Cardiac muscle cell (in vitro differentiated cells and primary cell): Measurements from ENCODE around the gene SMIM41. TPM values are rescaled to one million over a fixed set of nuclear protein-coding genes. Genes with fewer than 3 reads are reported as not detected.

Source experiments
- DNase-seq, 2 donors: peaks; one replicate each; pipeline versions ENCODE4 v3.0.0 to v3.0.0-alpha.2; 2010 to 2017; ENCODE audit warnings: low read depth in 1 of 2, low spot score in 1 of 2
- H3K27ac ChIP-seq: fragments of 200-600 bp; sonication (generic); 2 replicates; pipeline ENCODE4 v1.5.1; 2016
- H3K27me3 ChIP-seq: fragments of 200-600 bp; sonication (generic); 2 replicates; pipeline ENCODE4 v1.6.0; 2016; ENCODE audit warnings: control low read depth
- H3K36me3 ChIP-seq: fragments of 200-600 bp; sonication (generic); 2 replicates; pipeline ENCODE4 v1.5.1; 2016; ENCODE audit warnings: control low read depth
- H3K4me1 ChIP-seq: fragments of 200-600 bp; sonication (generic); 2 replicates; pipeline ENCODE4 v1.8.1; 2017; ENCODE audit warnings: low read depth, mild to moderate bottlenecking, mixed run types
- H3K4me3 ChIP-seq: fragments of 200-600 bp; sonication (generic); 2 replicates; pipeline ENCODE4 v1.5.1; 2016; ENCODE audit warnings: mild to moderate bottlenecking
- H3K9me3 ChIP-seq: fragments of 200-600 bp; sonication (generic); 2 replicates; pipeline ENCODE4 v1.5.1; 2017; ENCODE audit warnings: low read depth, mild to moderate bottlenecking, control low read depth
- CTCF ChIP-seq: IDR thresholded peaks from 2 replicates; pipeline ENCODE4 v1.5.1; 2012; ENCODE audit warnings: low read depth, mild to moderate bottlenecking, low read length
- polyA plus RNA-seq: library from polyadenylated mRNA; unstranded; fragments of >200 nt; fragmentation: Nextera tagmentation; extraction: Ambion mirVana; gene quantifications from 2 replicates; pipeline ENCODE4 v1.2.1, GENCODE V29; 2016
- total RNA-seq: library from RNA; depleted of rRNA; stranded (reverse); fragments of >200 nt; gene quantifications from 2 replicates; pipeline ENCODE4 v1.2.3, GENCODE V29; 2016

Gene SMIM41
- total and polyA plus RNA-seq, 2 experiments from 2014 or later: not detected

- H3K9me3 ChIP-seq: no peaks in the 10 kb centered on the region
- no peaks in the 10 kb centered on the region for H3K27me3 ChIP-seq
- H3K4me1 ChIP-seq: peaks cover 19% of the 10 kb centered on the region
- no peaks in the 10 kb centered on the region for H3K36me3 ChIP-seq
- DNase-seq: no peak
- H3K27ac ChIP-seq: no peak overlapping the region
- H3K4me3 ChIP-seq: no peak overlapping the region
- no peak for TF ChIP-seq CTCF
Observed at GRCh38 chr12:52083638-52083996, 4.1 kb downstream of the SMIM41 start.

- Histone ChIP-seq H3K36me3 (no peaks in the 10 kb centered on the region), H3K4me3 (no peak overlapping the region), H3K27me3 (no peaks in the 10 kb centered on the region), H3K4me1 (peaks cover 19% of the 10 kb centered on the region), H3K9me3 (no peaks in the 10 kb centered on the region), H3K27ac (no peak overlapping the region)
- no peak for TF ChIP-seq CTCF
- no peak for DNase-seq
Observed at GRCh38 chr12:52084491-52085231, 5.2 kb downstream of the SMIM41 start.

GRCh38 chr12:52085682-52086180, 6.2 kb downstream of the SMIM41 start:
- Histone ChIP-seq H3K27me3 (peaks cover 4% of the 10 kb centered on the region), H3K9me3 (no peaks in the 10 kb centered on the region), H3K27ac (no peak overlapping the region), H3K36me3 (no peaks in the 10 kb centered on the region), H3K4me3 (no peak overlapping the region), H3K4me1 (peaks cover 19% of the 10 kb centered on the region)
- no peak for TF ChIP-seq CTCF
- DNase-seq: no peak

- H3K4me3 ChIP-seq: no peak overlapping the region
- peaks cover 8% of the 10 kb centered on the region for H3K27me3 ChIP-seq
- peaks cover 16% of the 10 kb centered on the region for H3K4me1 ChIP-seq
- no peaks in the 10 kb centered on the region for H3K36me3 ChIP-seq
- H3K9me3 ChIP-seq: no peaks in the 10 kb centered on the region
- TF ChIP-seq CTCF: no peak
- H3K27ac ChIP-seq: no peak overlapping the region
- DNase-seq: no peak
Observed at GRCh38 chr12:52086366-52086765, 6.9 kb downstream of the SMIM41 start.

- peaks cover 8% of the 10 kb centered on the region for H3K4me1 ChIP-seq
- H3K27ac ChIP-seq: no peak overlapping the region
- H3K4me3 ChIP-seq: no peak overlapping the region
- no peaks in the 10 kb centered on the region for H3K36me3 ChIP-seq
- no peaks in the 10 kb centered on the region for H3K9me3 ChIP-seq
- peaks cover 12% of the 10 kb centered on the region for H3K27me3 ChIP-seq
- no peak for TF ChIP-seq CTCF
- no peak for DNase-seq
Observed at GRCh38 chr12:52086944-52087835, 7.7 kb downstream of the SMIM41 start.
